ENCODE results near the gene POLR1H. TPM values are rescaled to one million over a fixed set of nuclear protein-coding genes. Genes with fewer than 3 reads are reported as not detected.
"Not testable (repeated sequence)": the region's sequence is repeated elsewhere in the genome, so short reads cannot be mapped to it uniquely, and the experiment has no call there.

The POLR1H gene, protein sequence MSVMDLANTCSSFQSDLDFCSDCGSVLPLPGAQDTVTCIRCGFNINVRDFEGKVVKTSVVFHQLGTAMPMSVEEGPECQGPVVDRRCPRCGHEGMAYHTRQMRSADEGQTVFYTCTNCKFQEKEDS
- 64.3 and 85.1 TPM in 2 replicates for total RNA-seq (2014; rRNA removed; shearing (Covaris generic); ENCODE audit: low replicate concordance)

DNA sequence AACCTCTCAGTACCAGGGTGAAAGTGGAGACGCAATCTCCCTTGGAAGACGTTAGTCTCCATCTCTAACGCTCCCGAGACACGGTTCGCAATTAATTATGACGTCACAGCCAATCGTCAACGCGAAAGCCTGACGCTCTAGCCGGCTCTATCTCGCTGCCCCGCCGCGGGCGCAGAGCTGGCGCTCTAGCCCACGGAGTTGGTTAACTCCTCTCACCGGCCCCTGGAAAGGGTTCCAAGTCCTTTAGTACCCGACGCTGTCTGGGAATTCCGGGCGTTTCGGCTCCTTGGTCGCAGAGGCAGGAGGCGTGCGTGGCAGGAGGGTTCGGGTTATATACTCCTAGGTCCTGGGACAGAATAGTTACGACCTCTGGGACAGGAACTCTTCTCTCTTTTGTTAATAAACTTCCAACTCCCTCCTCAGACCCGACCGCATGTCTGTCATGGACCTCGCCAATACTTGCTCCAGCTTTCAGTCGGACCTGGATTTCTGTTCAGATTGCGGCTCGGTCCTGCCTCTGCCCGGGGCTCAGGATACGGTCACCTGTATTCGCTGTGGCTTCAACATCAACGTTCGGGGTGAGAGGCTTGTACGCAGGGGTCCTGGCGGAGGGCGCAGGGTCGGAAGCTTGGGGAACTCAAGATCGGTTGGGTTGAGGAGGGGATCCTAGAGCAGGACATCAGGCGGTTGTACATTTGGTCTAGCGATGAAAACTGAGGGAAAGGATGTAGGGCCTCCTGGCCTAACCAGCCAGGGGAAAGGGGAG lies at the start of gene POLR1H:
Gene POLR1H (plus strand): TSS at position 174 of the 766 bp plus-strand sequence. CDS start 260 bp downstream, at position 434.
- Histone ChIP-seq H3K36me3 (ENCODE audit: insufficient read depth, low read length) (peaks cover 22% of the 10 kb centered on the region; the same call in 1 of the 2 replicates), H3K4me1 (ENCODE audit: low read length) (peaks cover 54% of the 10 kb centered on the region), H3K27me3 (ENCODE audit: low read length) (no peaks in the 10 kb centered on the region), H4K20me1 (ENCODE audit: insufficient read depth, low read depth, low read length) (no peaks in the 10 kb centered on the region), H2AFZ (ENCODE audit: low read length) (peak within 1 kb of the TSS; percentile 60), H3K4me2 (ENCODE audit: low read depth, low read length, poor library complexity, severe bottlenecking) (peak within 1 kb of the TSS; percentile 93), H3K9ac (ENCODE audit: low read length) (peak within 1 kb of the TSS; percentile 85), H3K9me2 (replicated peaks; ENCODE audit: insufficient read depth, low read length) (no peaks in the 10 kb centered on the region), H3K9me3 (ENCODE audit: low read length) (no peaks in the 10 kb centered on the region), H3K79me2 (ENCODE audit: low read length) (peaks cover 55% of the 10 kb centered on the region), H3K4me3 (ENCODE audit: low read length) (peak within 1 kb of the TSS; percentile 98), H3K27ac (ENCODE audit: low read length) (peak within 1 kb of the TSS; percentile 61)
- peak; percentile 98 for DNase-seq

DNA sequence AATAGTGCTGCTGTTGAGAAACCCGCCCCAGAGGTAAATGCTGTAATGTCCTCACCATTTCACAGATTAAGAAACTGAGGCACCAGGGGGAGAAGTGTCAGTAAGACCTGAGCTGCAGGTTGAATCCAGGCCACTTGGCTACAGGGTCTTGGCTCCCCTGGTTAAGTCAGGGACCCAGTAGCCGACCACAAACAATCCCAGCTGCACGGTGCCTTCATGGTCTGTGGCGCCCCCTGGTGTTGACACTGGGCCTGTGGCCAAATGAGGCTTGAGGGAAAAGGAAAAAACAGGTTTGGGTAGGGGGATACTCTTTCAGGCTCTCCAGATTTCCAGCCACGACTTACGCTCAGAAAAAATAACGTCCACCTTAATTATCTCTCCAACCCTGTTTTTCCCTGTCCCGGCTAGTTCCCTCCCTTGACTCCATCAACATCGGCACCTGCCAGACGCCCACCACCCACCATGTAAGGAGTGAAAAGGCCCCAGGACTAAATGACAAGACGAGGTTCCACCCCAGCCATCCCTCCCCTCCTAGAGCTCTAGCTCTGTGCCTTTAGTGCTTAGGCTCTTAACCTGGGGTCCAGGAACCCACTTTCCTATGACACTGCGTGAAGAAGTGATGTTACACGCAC lies 47.7 kb upstream of the POLR1H start:
- H3K79me2 ChIP-seq (ENCODE audit: low read length) = no peaks in the 10 kb centered on the region
- no peaks in the 10 kb centered on the region for H3K9me3 ChIP-seq (ENCODE audit: low read length)
- no peaks in the 10 kb centered on the region for H3K27me3 ChIP-seq (ENCODE audit: low read length)
- no peak overlapping the region for H3K27ac ChIP-seq (ENCODE audit: low read length)
- no peak overlapping the region for H3K4me2 ChIP-seq (ENCODE audit: low read depth, low read length, poor library complexity, severe bottlenecking)
- H4K20me1 ChIP-seq (ENCODE audit: insufficient read depth, low read depth, low read length) = no peaks in the 10 kb centered on the region
- H3K4me1 ChIP-seq (ENCODE audit: low read length) = no peaks in the 10 kb centered on the region
- H3K4me3 ChIP-seq (ENCODE audit: low read length) = no peak overlapping the region
- no peak overlapping the region for H3K9ac ChIP-seq (ENCODE audit: low read length)
- H3K36me3 ChIP-seq (ENCODE audit: insufficient read depth, low read length) = no peaks in the 10 kb centered on the region
- H2AFZ ChIP-seq (ENCODE audit: low read length) = no peak overlapping the region
- no peaks in the 10 kb centered on the region for H3K9me2 ChIP-seq (replicated peaks; ENCODE audit: insufficient read depth, low read length)
- DNase-seq = peak; percentile 74

DNA sequence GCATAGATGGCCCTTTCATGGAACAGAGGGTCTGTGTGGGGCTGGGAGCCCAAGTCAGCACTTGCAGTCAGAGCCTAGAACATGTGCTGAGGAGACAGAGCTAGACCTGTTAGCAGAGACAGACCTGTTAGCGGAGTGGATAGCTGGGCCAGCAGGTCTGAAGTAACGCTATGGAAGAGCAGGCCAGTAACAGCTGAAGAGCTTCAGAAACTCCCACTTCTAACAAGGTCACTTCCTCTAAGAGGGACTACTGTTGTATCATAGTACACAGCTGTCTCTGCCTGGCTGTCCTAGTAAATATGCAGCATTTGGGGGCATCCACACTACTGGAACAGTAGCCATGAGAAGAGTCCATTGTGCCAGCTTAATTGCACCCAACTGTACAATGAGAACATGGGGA lies 41.2 kb upstream of the POLR1H start:
- H3K27ac ChIP-seq (ENCODE audit: low read length) = no peak overlapping the region
- no peak for DNase-seq
- H3K27me3 ChIP-seq (ENCODE audit: low read length) = no peaks in the 10 kb centered on the region
- H3K36me3 ChIP-seq (ENCODE audit: insufficient read depth, low read length) = no peaks in the 10 kb centered on the region; the same call in 1 of the 2 replicates
- no peaks in the 10 kb centered on the region for H3K9me3 ChIP-seq (ENCODE audit: low read length)
- H3K79me2 ChIP-seq (ENCODE audit: low read length) = no peaks in the 10 kb centered on the region
- H2AFZ ChIP-seq (ENCODE audit: low read length) = no peak overlapping the region
- H3K4me1 ChIP-seq (ENCODE audit: low read length) = peaks cover 4% of the 10 kb centered on the region; the same call in 1 of the 2 replicates
- H3K4me3 ChIP-seq (ENCODE audit: low read length) = no peak overlapping the region
- no peak overlapping the region for H3K4me2 ChIP-seq (ENCODE audit: low read depth, low read length, poor library complexity, severe bottlenecking)
- no peaks in the 10 kb centered on the region for H4K20me1 ChIP-seq (ENCODE audit: insufficient read depth, low read depth, low read length)
- no peak overlapping the region for H3K9ac ChIP-seq (ENCODE audit: low read length)
- no peaks in the 10 kb centered on the region for H3K9me2 ChIP-seq (replicated peaks; ENCODE audit: insufficient read depth, low read length)

DNA sequence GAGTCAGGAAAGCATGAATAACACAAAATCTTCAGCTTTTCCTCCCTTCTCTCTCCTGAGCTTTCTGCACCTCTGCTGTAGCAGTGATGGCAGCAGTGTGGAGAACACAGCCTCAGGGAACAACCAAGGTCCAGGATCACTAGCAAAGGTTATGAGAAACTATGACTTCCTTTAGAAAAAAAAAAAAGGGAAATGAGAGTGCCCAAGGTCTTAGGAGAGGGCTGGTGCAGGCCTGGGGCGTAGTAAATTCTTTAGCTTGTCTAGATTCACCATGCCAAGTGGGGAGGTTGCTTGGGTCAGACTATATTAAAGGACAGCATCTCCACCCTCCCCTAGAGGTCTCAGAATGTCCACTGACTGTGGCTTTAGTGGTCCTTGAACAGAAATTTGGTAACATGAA lies 40.4 kb upstream of the POLR1H start:
- Histone ChIP-seq H3K9ac (ENCODE audit: low read length) (no peak overlapping the region), H3K36me3 (ENCODE audit: insufficient read depth, low read length) (no peaks in the 10 kb centered on the region; the same call in 1 of the 2 replicates), H3K4me1 (ENCODE audit: low read length) (peaks cover 4% of the 10 kb centered on the region; the same call in 1 of the 2 replicates), H3K9me3 (ENCODE audit: low read length) (no peaks in the 10 kb centered on the region), H4K20me1 (ENCODE audit: insufficient read depth, low read depth, low read length) (no peaks in the 10 kb centered on the region), H3K9me2 (replicated peaks; ENCODE audit: insufficient read depth, low read length) (no peaks in the 10 kb centered on the region), H2AFZ (ENCODE audit: low read length) (no peak overlapping the region), H3K4me2 (ENCODE audit: low read depth, low read length, poor library complexity, severe bottlenecking) (no peak overlapping the region), H3K4me3 (ENCODE audit: low read length) (no peak overlapping the region), H3K27ac (ENCODE audit: low read length) (no peak overlapping the region), H3K79me2 (ENCODE audit: low read length) (peaks cover 3% of the 10 kb centered on the region; the same call in 1 of the 2 replicates), H3K27me3 (ENCODE audit: low read length) (no peaks in the 10 kb centered on the region)
- DNase-seq = no peak

DNA sequence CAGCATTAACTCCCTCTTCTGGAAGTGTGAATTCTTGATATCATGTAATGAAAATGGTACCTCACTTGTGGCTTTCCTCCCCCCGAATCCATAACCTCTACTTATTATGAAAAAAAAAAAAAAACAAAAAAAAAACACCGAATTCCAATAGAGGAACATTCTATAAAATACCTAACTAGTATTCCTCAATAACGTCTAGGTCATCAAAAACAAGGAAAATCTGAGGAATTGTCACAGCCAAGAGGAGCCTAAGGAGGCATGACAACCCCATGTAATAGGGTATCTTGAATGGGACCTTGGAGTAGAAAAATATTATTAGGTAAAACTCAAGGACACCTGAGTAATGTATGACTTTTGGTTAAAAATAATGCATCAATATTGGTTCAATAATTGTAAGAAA lies 38.9 kb upstream of the POLR1H start:
- no peak overlapping the region for H3K9ac ChIP-seq (ENCODE audit: low read length)
- H3K27me3 ChIP-seq (ENCODE audit: low read length) = no peaks in the 10 kb centered on the region
- H3K4me3 ChIP-seq (ENCODE audit: low read length) = no peak overlapping the region
- no peaks in the 10 kb centered on the region for H3K9me3 ChIP-seq (ENCODE audit: low read length)
- no peak for DNase-seq
- H3K4me1 ChIP-seq (ENCODE audit: low read length) = peaks cover 4% of the 10 kb centered on the region; the same call in 1 of the 2 replicates
- no peak overlapping the region for H3K4me2 ChIP-seq (ENCODE audit: low read depth, low read length, poor library complexity, severe bottlenecking)
- H3K36me3 ChIP-seq (ENCODE audit: insufficient read depth, low read length) = no peaks in the 10 kb centered on the region; the same call in 1 of the 2 replicates
- no peak overlapping the region for H3K27ac ChIP-seq (ENCODE audit: low read length)
- H2AFZ ChIP-seq (ENCODE audit: low read length) = no peak overlapping the region
- no peaks in the 10 kb centered on the region for H4K20me1 ChIP-seq (ENCODE audit: insufficient read depth, low read depth, low read length)
- no peaks in the 10 kb centered on the region for H3K9me2 ChIP-seq (replicated peaks; ENCODE audit: insufficient read depth, low read length)
- H3K79me2 ChIP-seq (ENCODE audit: low read length) = peaks cover 3% of the 10 kb centered on the region; the same call in 1 of the 2 replicates

DNA sequence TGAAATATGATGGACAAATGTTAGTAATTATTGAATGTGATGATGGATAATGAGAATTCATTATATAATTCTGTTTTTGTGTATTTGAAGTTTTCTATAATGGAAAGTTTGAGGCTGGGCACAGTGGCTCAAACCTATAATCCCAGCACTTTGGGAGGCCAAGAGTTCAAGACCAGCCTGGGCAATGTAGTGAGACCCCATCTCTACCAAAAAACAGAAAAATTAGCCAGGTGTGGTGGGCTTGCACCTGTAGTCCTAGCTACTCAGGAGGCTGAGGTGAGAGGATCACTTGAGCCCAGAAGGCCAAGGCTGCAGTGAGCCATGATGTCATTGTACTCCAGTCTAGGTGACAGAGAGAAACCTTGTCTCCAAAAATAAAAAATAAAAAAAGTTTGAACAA lies 38.4 kb upstream of the POLR1H start:
- DNase-seq; H3K9ac ChIP-seq (ENCODE audit: low read length); H3K9me3 ChIP-seq (ENCODE audit: low read length); H3K79me2 ChIP-seq (ENCODE audit: low read length); H3K4me3 ChIP-seq (ENCODE audit: low read length); H4K20me1 ChIP-seq (ENCODE audit: insufficient read depth, low read depth, low read length); H3K27me3 ChIP-seq (ENCODE audit: low read length); H3K9me2 ChIP-seq (replicated peaks; ENCODE audit: insufficient read depth, low read length); H3K4me2 ChIP-seq (ENCODE audit: low read depth, low read length, poor library complexity, severe bottlenecking); H3K36me3 ChIP-seq (ENCODE audit: insufficient read depth, low read length); H2AFZ ChIP-seq (ENCODE audit: low read length); H3K27ac ChIP-seq (ENCODE audit: low read length); H3K4me1 ChIP-seq (ENCODE audit: low read length): not testable (repeated sequence)

DNA sequence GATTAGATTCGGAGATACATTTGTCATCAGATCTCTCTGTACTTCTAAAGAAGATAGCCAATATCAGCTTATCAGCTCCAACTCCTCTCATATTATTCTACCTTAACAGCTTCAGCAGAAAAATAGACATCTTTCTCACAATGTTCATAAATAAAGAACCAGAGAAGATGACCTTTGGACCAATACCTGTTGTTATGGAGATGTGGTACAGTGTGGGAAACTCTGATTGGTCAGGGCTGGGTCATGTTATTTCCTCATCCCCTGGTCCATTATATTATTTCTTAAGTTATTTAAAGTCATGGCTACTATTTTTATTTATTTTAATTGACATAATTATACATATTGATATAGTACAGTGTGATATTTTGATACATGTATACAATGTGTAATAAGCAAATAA lies 35.9 kb upstream of the POLR1H start:
- no peaks in the 10 kb centered on the region; the same call in 1 of the 2 replicates for H3K36me3 ChIP-seq (ENCODE audit: insufficient read depth, low read length)
- no peak overlapping the region for H3K4me2 ChIP-seq (ENCODE audit: low read depth, low read length, poor library complexity, severe bottlenecking)
- no peaks in the 10 kb centered on the region; the same call in 1 of the 2 replicates for H3K9me2 ChIP-seq (replicated peaks; ENCODE audit: insufficient read depth, low read length)
- H3K27me3 ChIP-seq (ENCODE audit: low read length) = no peaks in the 10 kb centered on the region
- no peak overlapping the region for H3K9ac ChIP-seq (ENCODE audit: low read length)
- no peak for DNase-seq
- H2AFZ ChIP-seq (ENCODE audit: low read length) = no peak overlapping the region
- H3K27ac ChIP-seq (ENCODE audit: low read length) = no peak overlapping the region
- H4K20me1 ChIP-seq (ENCODE audit: insufficient read depth, low read depth, low read length) = no peaks in the 10 kb centered on the region
- peaks cover 4% of the 10 kb centered on the region; the same call in 1 of the 2 replicates for H3K4me1 ChIP-seq (ENCODE audit: low read length)
- no peaks in the 10 kb centered on the region for H3K9me3 ChIP-seq (ENCODE audit: low read length)
- H3K4me3 ChIP-seq (ENCODE audit: low read length) = no peak overlapping the region
- peaks cover 3% of the 10 kb centered on the region; the same call in 1 of the 2 replicates for H3K79me2 ChIP-seq (ENCODE audit: low read length)

DNA sequence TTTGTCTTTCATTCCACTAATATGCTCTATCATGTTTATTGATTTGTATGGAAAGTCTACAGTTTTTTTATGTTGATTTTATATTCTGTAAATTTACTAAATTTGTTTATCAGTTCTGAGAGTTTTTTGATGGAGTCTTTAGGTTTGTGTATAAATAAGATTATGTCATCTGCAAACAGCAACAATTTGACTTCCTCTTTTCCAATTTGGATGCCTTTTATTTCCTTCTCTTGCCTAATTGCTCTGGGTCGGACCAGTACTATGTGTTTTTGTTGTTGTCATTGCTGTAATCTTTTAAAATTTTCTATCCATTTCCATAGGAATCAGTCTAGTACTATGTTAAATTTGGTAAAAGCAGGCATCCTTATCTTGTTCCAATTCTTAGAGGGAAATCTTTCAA lies 31.5 kb upstream of the POLR1H start:
- Histone ChIP-seq H3K4me2 (ENCODE audit: low read depth, low read length, poor library complexity, severe bottlenecking) (no peak overlapping the region), H3K27me3 (ENCODE audit: low read length) (no peaks in the 10 kb centered on the region), H3K36me3 (ENCODE audit: insufficient read depth, low read length) (no peaks in the 10 kb centered on the region), H3K9ac (ENCODE audit: low read length) (no peak overlapping the region), H3K27ac (ENCODE audit: low read length) (no peak overlapping the region), H3K9me2 (replicated peaks; ENCODE audit: insufficient read depth, low read length) (no peaks in the 10 kb centered on the region; the same call in 1 of the 2 replicates), H3K79me2 (ENCODE audit: low read length) (peaks cover 3% of the 10 kb centered on the region; the same call in 1 of the 2 replicates), H4K20me1 (ENCODE audit: insufficient read depth, low read depth, low read length) (no peaks in the 10 kb centered on the region), H2AFZ (ENCODE audit: low read length) (no peak overlapping the region), H3K9me3 (ENCODE audit: low read length) (no peaks in the 10 kb centered on the region), H3K4me3 (ENCODE audit: low read length) (no peak overlapping the region), H3K4me1 (ENCODE audit: low read length) (no peaks in the 10 kb centered on the region)
- no peak for DNase-seq
